ENCODE results near the gene KLK14.

DNA sequence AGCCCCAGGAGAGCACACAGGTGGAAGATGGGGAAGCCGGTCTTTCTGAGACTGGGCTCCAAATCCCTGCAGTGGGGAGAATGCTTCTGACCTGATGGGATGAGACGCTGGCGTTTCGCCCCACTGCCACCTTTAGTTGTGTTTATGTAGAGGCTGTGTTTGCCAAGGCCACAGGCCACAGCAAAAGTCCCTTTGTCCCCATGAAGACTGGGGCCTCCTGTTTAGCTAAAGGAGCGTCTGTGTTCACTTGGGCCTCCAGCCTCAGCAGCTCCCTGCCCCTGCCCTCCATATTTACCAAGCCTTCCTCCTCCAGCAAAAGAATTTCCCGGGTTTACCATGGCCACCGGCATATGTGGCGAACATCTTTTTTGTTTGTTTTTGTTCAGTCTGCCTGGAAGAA is 10.4 kb upstream of the KLK14 start:
- TF ChIP-seq, protein P1, sequence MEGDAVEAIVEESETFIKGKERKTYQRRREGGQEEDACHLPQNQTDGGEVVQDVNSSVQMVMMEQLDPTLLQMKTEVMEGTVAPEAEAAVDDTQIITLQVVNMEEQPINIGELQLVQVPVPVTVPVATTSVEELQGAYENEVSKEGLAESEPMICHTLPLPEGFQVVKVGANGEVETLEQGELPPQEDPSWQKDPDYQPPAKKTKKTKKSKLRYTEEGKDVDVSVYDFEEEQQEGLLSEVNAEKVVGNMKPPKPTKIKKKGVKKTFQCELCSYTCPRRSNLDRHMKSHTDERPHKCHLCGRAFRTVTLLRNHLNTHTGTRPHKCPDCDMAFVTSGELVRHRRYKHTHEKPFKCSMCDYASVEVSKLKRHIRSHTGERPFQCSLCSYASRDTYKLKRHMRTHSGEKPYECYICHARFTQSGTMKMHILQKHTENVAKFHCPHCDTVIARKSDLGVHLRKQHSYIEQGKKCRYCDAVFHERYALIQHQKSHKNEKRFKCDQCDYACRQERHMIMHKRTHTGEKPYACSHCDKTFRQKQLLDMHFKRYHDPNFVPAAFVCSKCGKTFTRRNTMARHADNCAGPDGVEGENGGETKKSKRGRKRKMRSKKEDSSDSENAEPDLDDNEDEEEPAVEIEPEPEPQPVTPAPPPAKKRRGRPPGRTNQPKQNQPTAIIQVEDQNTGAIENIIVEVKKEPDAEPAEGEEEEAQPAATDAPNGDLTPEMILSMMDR (IDR thresholded peaks at IDR 0.05): no peak
- TF ChIP-seq KDM5A (IDR thresholded peaks at IDR 0.05): no peak
- TF ChIP-seq, protein P2, sequence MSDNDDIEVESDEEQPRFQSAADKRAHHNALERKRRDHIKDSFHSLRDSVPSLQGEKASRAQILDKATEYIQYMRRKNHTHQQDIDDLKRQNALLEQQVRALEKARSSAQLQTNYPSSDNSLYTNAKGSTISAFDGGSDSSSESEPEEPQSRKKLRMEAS (IDR thresholded peaks at IDR 0.05): no peak
- TF ChIP-seq NR3C1 (IDR thresholded peaks at IDR 0.05): no peak
- no peak for TF ChIP-seq POLR2A (IDR thresholded peaks at IDR 0.05; ENCODE audit: low read length)
- no peak for TF ChIP-seq RCOR1 (IDR thresholded peaks at IDR 0.05; ENCODE audit: low read depth, low read length)
- TF ChIP-seq ZC3H11A (IDR thresholded peaks at IDR 0.05): no peak
- no peak for TF ChIP-seq SMC3 (IDR thresholded peaks at IDR 0.05)
- no peak for TF ChIP-seq BHLHE40 (IDR thresholded peaks at IDR 0.05; ENCODE audit: low read depth, low read length)
- TF ChIP-seq JUNB (IDR thresholded peaks at IDR 0.05): no peak
- no peak for TF ChIP-seq KDM1A (IDR thresholded peaks at IDR 0.05; ENCODE audit: low read depth)
- TF ChIP-seq MYC (IDR thresholded peaks at IDR 0.05; ENCODE audit: borderline replicate concordance, low read length): no peak
- TF ChIP-seq, protein P3, sequence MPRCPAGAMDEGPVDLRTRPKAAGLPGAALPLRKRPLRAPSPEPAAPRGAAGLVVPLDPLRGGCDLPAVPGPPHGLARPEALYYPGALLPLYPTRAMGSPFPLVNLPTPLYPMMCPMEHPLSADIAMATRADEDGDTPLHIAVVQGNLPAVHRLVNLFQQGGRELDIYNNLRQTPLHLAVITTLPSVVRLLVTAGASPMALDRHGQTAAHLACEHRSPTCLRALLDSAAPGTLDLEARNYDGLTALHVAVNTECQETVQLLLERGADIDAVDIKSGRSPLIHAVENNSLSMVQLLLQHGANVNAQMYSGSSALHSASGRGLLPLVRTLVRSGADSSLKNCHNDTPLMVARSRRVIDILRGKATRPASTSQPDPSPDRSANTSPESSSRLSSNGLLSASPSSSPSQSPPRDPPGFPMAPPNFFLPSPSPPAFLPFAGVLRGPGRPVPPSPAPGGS (IDR thresholded peaks at IDR 0.05): no peak
- no peak for TF ChIP-seq MAFK (IDR thresholded peaks at IDR 0.05; ENCODE audit: partially characterized antibody)

Measured in A549 (cell line).